HG02588 (cell line): ENCODE data around the gene JARID2.

Experiments used
- ATAC-seq: cut with Tn5 transposase; IDR thresholded peaks from one replicate; pipeline ENCODE4 v1.9.1; 2021; ENCODE audit warnings: mild to moderate bottlenecking, moderate library complexity; ENCODE audit not compliant: unreplicated experiment

JARID2 gene

GRCh38 chr6:15264412-15264811 lies 18.5 kb downstream of the JARID2 start:
- ATAC-seq: no peak

DNA sequence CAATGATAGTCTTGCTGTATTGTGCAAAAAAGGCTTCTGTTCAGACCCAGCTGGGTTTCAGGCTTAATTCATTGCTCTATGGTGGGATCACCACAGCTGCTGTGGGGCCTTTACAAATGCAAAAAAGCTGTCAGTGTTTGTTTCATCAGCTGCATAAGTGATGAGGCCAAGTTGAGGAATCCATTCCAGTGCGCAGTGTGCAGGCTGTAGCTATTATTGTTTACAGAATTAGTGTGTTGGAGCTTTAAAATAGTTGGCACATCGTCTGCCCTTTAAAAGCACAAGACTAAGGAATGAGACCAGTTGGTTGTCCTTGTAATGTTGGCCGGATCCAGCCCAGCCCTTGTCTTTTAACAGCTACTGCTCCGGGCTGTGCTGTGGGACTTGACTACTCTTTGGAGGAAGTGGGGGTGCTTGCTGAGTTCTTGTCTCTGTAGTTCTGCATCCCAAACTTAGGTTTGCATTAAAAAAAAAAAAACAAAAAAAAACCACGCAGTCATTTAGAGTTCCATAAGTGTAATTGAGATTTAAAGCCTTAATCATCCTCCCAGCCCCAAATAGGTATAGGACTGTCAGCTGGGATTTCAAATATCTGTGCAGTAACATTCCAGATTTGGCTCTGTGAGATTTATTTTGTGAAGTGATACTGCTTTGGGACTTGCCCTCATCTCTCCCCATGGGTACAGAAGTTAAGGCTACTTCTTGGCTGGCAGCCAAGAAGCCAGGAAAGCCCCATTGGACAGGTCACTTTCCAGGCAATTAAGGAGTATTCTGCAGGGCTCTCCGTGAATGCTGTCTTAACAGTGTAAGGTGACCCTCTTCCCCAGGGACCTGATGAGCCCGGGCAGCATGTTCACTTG lies 19.3 kb downstream of the JARID2 start:
- ATAC-seq: no peak

- ATAC-seq: no peak
Observed at GRCh38 chr6:15265787-15266186, 19.9 kb downstream of the JARID2 start.

- no peak for ATAC-seq
Observed at GRCh38 chr6:15266423-15266996, 20.6 kb downstream of the JARID2 start.

- ATAC-seq: no peak
Observed at GRCh38 chr6:15267221-15267620, 21.4 kb downstream of the JARID2 start.

DNA sequence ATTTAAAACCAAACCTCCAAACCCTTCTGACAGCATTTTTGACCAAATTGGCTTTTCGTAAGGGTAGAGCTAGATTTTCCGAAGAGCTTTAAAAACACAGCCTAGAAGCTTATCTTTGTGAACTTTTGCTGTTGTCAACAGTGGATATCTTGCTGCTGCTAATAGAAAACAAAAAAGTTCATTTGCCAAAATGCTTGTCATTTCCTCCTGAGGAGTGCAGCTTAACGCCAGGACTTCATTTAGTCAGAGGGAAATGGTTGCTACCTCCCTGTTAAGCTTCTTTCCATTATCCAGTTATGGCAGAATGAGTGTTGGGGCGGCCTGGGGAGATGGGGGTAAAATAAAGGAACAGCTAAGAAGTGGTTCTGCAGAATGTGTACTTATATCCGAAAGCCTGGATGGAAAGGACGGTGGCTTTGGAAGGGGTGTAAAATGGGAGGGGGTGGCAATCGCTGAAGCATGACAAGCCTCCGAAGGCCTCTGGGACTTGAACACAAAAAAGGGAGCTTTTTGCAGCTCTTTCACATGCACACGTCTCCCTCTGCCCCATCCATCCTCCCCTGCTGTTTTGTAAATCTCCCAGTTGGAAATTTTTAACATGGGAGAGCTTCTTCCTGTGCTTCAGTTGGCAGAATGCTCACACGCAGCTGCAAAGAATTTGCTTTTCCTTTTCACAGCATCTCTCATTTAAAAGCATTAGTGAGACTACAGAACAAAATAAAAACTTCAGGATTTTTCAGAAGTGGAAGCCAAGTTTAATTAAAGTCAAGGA lies 22.5 kb downstream of the JARID2 start:
- ATAC-seq: no peak

DNA sequence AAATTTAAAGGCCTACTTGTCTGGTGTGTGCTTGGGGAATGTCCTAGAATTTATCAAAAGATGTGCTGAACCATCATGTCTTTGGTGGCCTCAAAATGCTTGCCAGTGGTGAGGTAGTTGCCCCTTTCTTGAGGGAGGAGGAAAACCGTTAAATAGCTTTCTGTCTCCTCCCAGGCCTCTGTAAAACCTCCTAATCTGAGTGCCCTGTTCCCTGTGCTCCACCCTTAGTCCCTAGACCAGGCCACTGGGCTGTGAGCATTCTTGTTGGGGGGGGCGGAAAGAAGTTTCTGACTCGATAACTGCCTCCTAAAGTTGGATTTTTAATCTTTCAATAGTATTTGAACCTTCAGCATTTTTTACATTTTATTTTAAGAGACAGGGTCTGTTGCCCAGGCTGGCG lies 23.1 kb downstream of the JARID2 start:
- ATAC-seq: no peak

- ATAC-seq: no peak
Observed at GRCh38 chr6:15269619-15270018, 23.8 kb downstream of the JARID2 start.

- no peak for ATAC-seq
Observed at GRCh38 chr6:15270402-15270801, 24.5 kb downstream of the JARID2 start.

DNA sequence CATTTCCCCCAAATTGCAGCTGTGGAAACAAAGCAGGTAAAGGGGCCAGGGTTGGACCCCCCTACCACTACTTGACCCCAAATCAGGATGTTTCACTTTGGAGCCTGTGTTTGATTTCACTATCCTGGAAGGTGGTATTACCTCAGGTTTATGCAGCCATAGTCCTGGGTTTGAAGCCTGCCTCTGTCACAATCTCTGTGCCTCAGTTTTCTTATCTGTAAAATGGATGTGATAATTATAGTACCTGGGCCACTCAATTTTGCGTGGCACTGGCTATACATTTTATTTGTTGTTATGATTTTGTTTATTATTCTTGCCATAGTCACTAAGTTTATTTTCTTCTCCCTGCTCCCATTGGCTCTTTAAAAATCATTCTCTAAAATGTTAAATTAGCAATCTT lies 26.7 kb downstream of the JARID2 start:
- ATAC-seq: no peak

DNA sequence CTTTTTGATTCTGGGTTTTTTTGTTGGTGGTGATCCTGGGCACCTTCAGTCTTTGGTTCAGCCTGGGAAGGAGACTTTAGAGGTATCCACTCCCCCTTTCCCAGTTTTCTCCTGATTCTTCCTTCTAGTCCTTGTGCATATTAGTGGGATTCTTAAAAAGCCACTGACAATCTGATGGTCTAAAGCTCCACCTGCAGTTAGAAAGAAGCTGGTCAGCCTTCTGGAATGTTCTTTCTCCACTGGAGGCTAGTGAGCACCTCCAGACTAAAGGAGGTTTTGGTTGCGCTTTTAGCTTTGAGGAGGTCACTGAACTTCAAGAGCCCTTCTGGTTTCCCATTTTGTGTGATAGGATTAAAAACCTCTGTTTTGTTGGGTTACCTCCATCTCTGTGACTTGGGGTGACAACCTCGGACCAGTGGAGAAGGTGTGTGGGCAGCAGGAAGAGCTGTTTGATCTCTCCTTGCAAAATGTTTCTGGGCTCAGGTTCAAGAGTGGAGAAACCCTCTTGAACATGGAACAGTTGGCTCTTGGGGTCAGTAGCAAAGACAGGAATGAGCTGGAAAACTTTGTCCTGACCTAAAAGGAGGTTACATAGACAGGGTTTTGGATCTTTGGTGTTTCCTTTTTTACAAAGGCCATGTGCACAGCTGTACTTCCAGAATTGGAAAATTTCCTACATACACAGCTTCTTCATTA lies 29.0 kb downstream of the JARID2 start:
- no peak for ATAC-seq

DNA sequence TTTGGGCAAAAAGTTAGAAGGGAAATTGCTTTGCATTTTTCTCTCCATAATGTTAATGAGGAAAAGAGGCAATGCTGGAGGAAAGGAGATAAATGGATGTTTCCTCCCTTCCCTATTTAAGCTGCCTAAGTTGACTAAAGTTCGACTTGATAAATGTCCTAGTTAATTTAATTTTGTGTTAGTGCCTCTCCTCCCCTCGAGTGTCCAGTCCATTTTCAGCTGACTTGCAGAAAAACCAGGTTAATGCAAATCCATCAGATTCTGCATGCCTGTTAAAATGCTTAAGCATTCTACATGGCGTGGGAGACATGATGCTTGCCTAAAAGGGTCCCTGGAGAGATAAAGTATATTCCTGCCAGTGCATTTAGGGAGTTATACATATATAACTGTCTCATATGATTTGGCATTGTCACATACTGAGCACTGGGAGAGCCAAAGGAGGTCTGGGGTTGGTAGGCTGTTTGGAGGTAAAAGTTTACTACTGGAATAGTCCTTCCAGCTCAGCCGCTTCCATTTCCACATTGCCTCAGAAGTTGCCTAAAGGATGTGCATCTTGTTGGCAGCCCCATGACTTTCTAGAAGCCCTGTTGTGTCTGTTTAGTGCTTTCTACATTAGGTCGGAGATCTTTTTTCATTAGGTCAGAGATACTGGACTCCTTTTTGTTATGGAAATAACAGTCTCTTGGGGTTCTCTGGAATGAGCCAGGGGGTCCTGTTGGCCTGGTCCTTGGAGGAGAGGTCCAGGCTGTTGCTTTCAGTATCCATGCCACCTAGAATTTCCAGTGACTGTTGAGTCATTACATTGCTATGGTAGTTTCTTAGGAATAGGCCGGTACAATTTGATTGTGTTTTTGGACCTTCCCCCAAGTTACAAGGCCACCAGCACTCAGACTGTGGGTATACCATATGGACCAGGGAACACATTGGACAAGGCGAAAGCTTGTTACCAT lies 30.4 kb downstream of the JARID2 start:
- no peak for ATAC-seq

- no peak for ATAC-seq
Observed at GRCh38 chr6:15279047-15279661, 33.3 kb downstream of the JARID2 start.

- no peak for ATAC-seq
Observed at GRCh38 chr6:15280028-15280427, 34.2 kb downstream of the JARID2 start.

- no peak for ATAC-seq
Observed at GRCh38 chr6:15280961-15281360, 35.1 kb downstream of the JARID2 start.

GRCh38 chr6:15282334-15282733 lies 36.5 kb downstream of the JARID2 start:
- ATAC-seq: no peak

- no peak for ATAC-seq
Observed at GRCh38 chr6:15283986-15284361, 38.1 kb downstream of the JARID2 start.

DNA sequence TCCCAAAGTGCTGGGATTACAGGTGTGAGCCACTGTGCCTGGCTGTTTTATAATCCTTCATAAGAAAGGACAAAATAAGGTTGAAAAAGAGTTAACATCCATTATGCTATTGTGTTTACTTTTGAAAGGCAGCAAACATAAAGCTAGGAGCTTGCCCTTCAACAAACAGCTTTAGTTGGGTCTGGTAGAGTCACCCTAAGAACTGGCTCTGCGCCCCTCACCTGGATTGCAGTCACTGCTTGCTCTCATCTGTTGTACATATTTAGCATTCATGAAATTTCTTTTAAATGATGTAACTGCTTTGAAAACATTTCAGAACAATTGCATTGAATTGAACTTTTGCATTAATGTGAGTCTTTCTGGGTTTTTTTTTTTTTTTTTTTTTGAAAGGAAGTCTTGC lies 38.9 kb downstream of the JARID2 start:
- no peak for ATAC-seq

GRCh38 chr6:15285682-15286294 lies 39.9 kb downstream of the JARID2 start:
- no peak for ATAC-seq
